ENCODE measurements around the gene NCOR2.

- no peak for TF ChIP-seq TARDBP (IDR thresholded peaks at IDR 0.05)
- TF ChIP-seq SP1 (IDR thresholded peaks at IDR 0.05) = no peak
- no peak for TF ChIP-seq ARNT (IDR thresholded peaks at IDR 0.05)
- no peak for TF ChIP-seq FOXA1 (IDR thresholded peaks at IDR 0.05)
- TF ChIP-seq HDGF (IDR thresholded peaks at IDR 0.05; ENCODE audit: borderline replicate concordance) = no peak
- TF ChIP-seq BHLHE40 (IDR thresholded peaks at IDR 0.05; ENCODE audit: borderline replicate concordance) = no peak
- no peak for TF ChIP-seq FOXK2 (IDR thresholded peaks at IDR 0.05)
These were observed 8.7 kb upstream of the NCOR2 start for GRCh38 chr12:124576061-124576650.
